IMR-90 (cell line): ENCODE results near the gene CREB5. TPM values are rescaled to one million over a fixed set of nuclear protein-coding genes. Genes with fewer than 3 reads are reported as not detected.

Experiments
- ATAC-seq: fragments of 200-7000 bp; cut with Tn5 transposase; 2 replicates; pipeline ENCODE4 v1.9.1; 2020; ENCODE audit warnings: low read depth, mild to moderate bottlenecking, moderate library complexity
- BruUV-seq: library from RNA; stranded (reverse); fragments of 400-500 nt; replicated peaks from 2 replicates; lab custom pipeline; 2021; lab: Mats Ljungman, UMichigan
- CTCF ChIA-PET: fragments of 300-600 bp; formaldehyde crosslinking; extraction: SDS; loops from one replicate; lab custom pipeline; 2021; ENCODE audit warnings: antibody characterized with exemption; lab: Yijun Ruan, JAX
- POLR2A ChIA-PET: fragments of 300-600 bp; sonication (Branson Sonifier 250); formaldehyde crosslinking; loops from one replicate; lab custom pipeline; 2022; ENCODE audit warnings: antibody characterized with exemption; ENCODE audit not compliant: unreplicated experiment; lab: Charles Lee
- DNase-seq: peaks from one replicate; pipeline ENCODE4 v3.0.0; 2013
- H2AFZ ChIP-seq: replicated peaks from 2 replicates; pipeline ENCODE3; 2013; ENCODE audit warnings: low read length, mild to moderate bottlenecking; ENCODE audit not compliant: poor library complexity
- H2AK5ac ChIP-seq: 2 replicates; pipeline ENCODE4 v1.6.1; 2013; ENCODE audit warnings: low read depth, low read length, inconsistent platforms
- H2AK9ac ChIP-seq: replicated peaks from 2 replicates; pipeline ENCODE3; 2013; ENCODE audit warnings: mild to moderate bottlenecking, low read depth, low read length, moderate library complexity; ENCODE audit not compliant: poor library complexity
- H2BK120ac ChIP-seq: 2 replicates; pipeline ENCODE4 v1.6.1; 2013; ENCODE audit warnings: low read depth, low read length, inconsistent platforms
- H2BK15ac ChIP-seq: 3 replicates; pipeline ENCODE4 v1.6.1; 2013; ENCODE audit warnings: low read depth, low read length, inconsistent platforms
- H2BK20ac ChIP-seq: 2 replicates; pipeline ENCODE4 v1.6.1; 2013; ENCODE audit warnings: low read depth, mild to moderate bottlenecking, inconsistent platforms, low read length, moderate library complexity
- H2BK5ac ChIP-seq: 2 replicates; pipeline ENCODE4 v1.6.1; 2013; ENCODE audit warnings: mild to moderate bottlenecking, low read depth, low read length, inconsistent platforms; ENCODE audit not compliant: poor library complexity, severe bottlenecking
- H3K14ac ChIP-seq: replicated peaks from 2 replicates; pipeline ENCODE4 v1.6.1; 2013; ENCODE audit warnings: low read depth, low read length, inconsistent platforms
- H3K18ac ChIP-seq: 2 replicates; pipeline ENCODE4 v1.6.1; 2013; ENCODE audit warnings: low read depth, low read length, control low read depth
- H3K23ac ChIP-seq: 2 replicates; pipeline ENCODE4 v1.6.1; 2013; ENCODE audit warnings: low read depth, low read length, inconsistent platforms
- H3K27ac ChIP-seq: 2 replicates; pipeline ENCODE4 v1.5.1; 2013; ENCODE audit warnings: mild to moderate bottlenecking, control low read depth, low read length; ENCODE audit not compliant: insufficient read depth
- H3K27me3 ChIP-seq: 2 replicates; pipeline ENCODE4 v1.6.1; 2013; ENCODE audit warnings: low read length; ENCODE audit not compliant: control insufficient read depth, insufficient read depth
- H3K36me3 ChIP-seq: 2 replicates; pipeline ENCODE4 v1.6.1; 2013; ENCODE audit warnings: low read length, mixed read lengths; ENCODE audit not compliant: control insufficient read depth, insufficient read depth
- H3K4ac ChIP-seq: 2 replicates; pipeline ENCODE4 v1.6.1; 2013; ENCODE audit warnings: low read depth, low read length, inconsistent platforms
- H3K4me1 ChIP-seq: 2 replicates; pipeline ENCODE4 v1.6.1; 2013; ENCODE audit warnings: low read length, mixed read lengths; ENCODE audit not compliant: control insufficient read depth, insufficient read depth
- H3K4me2 ChIP-seq: 2 replicates; pipeline ENCODE4 v1.6.1; 2013; ENCODE audit warnings: low read depth, mild to moderate bottlenecking, control low read depth, low read length, moderate library complexity
- H3K4me3 ChIP-seq: 2 replicates; pipeline ENCODE4 v1.5.1; 2013; ENCODE audit warnings: low read depth, mild to moderate bottlenecking, control low read depth, low read length, moderate library complexity; ENCODE audit not compliant: insufficient read depth
- H3K56ac ChIP-seq: 2 replicates; pipeline ENCODE4 v1.6.1; 2013; ENCODE audit warnings: low read length, inconsistent platforms; ENCODE audit not compliant: insufficient read depth; ENCODE audit errors: extremely low read depth
- H3K79me1 ChIP-seq, 2 experiments: 2 replicates each; pipeline ENCODE4 v1.6.1; 2013; ENCODE audit warnings: low read length in 2 of 2, inconsistent platforms in 1 of 2, low read depth in 1 of 2
- H3K9ac ChIP-seq: 2 replicates; pipeline ENCODE4 v1.6.1; 2013; ENCODE audit warnings: low read depth, low read length, control low read depth
- H3K9me1 ChIP-seq: 2 replicates; pipeline ENCODE4 v1.6.1; 2013; ENCODE audit warnings: low read length, inconsistent platforms; ENCODE audit not compliant: insufficient read depth
- H3K9me3 ChIP-seq: 2 replicates; pipeline ENCODE4 v1.6.1; 2013; ENCODE audit warnings: low read length; ENCODE audit not compliant: control insufficient read depth, insufficient read depth
- H4K20me1 ChIP-seq: 2 replicates; pipeline ENCODE4 v1.6.1; 2013; ENCODE audit warnings: low read length, inconsistent platforms; ENCODE audit not compliant: insufficient read depth
- H4K5ac ChIP-seq: 2 replicates; pipeline ENCODE4 v1.6.1; 2013; ENCODE audit warnings: mild to moderate bottlenecking, low read depth, low read length, control low read depth
- H4K8ac ChIP-seq, 2 experiments: 2 replicates each; pipeline ENCODE4 v1.6.1; 2013; ENCODE audit warnings: low read depth in 2 of 2, low read length in 2 of 2, control low read depth in 1 of 2, inconsistent platforms in 1 of 2
- H4K91ac ChIP-seq: 2 replicates; pipeline ENCODE4 v1.6.1; 2013; ENCODE audit warnings: low read depth, low read length, inconsistent platforms; ENCODE audit not compliant: insufficient read depth
- BHLHE40 ChIP-seq: fragments of 150-350 bp; IDR thresholded peaks from 2 replicates; pipeline ENCODE4 v1.6.1; 2016; ENCODE audit warnings: mild to moderate bottlenecking, low read depth, low read length
- MAFK ChIP-seq: IDR thresholded peaks from 2 replicates; pipeline ENCODE4 v1.6.1; 2012; ENCODE audit warnings: low read depth, low read length, improper control_type of control experiment
- MXI1 ChIP-seq: IDR thresholded peaks from 2 replicates; pipeline ENCODE4 v1.6.1; 2012; ENCODE audit warnings: low read depth, mild to moderate bottlenecking, low read length, moderate library complexity, borderline replicate concordance
- RFX5 ChIP-seq: IDR thresholded peaks from 2 replicates; pipeline ENCODE4 v1.8.0; 2012; ENCODE audit warnings: low read depth, mild to moderate bottlenecking, low read length, moderate library complexity
- WGBS, 2 experiments: methylation state at CpG; one replicate each; pipeline versions ENCODE4 v1.1.5 to v1.1.7; 2013; ENCODE audit warnings: missing lambda C conversion rate in 2 of 2; ENCODE audit not compliant: insufficient read length in 1 of 2; ENCODE audit errors: extremely low coverage in 2 of 2; 5-methylcytosine and 5-hydroxymethylcytosine counted together
- dilution Hi-C: fragments of 300-500 bp; cut with HindIII; formaldehyde crosslinking; loops from one replicate; pipeline ENCODE4 v1.14.3; 2018; ENCODE audit warnings: low sequenced_read_pairs; ENCODE audit not compliant: unreplicated experiment
- in situ Hi-C: fragments of 300-500 bp; cut with MboI; formaldehyde crosslinking; loops from 3 replicates; pipeline ENCODE4 v1.14.3; 2019; ENCODE audit warnings: low sequenced_read_pairs, inconsistent platforms, mixed read lengths
- intact Hi-C: fragments of 100-400 bp; cut with micrococcal nuclease; formaldehyde crosslinking; loops from 2 replicates; pipeline ENCODE4 v1.10.0; 2022
- polyA plus RNA-seq, 3 experiments: library from polyadenylated mRNA; depleted of rRNA; stranded (reverse); fragments of >200 nt; gene quantifications; 2 replicates each; pipeline ENCODE4 v1.2.3, GENCODE V29; 2012; ENCODE audit warnings: low replicate concordance in 1 of 3
- total RNA-seq: library from RNA; depleted of rRNA; stranded (reverse); fragments of >200 nt; gene quantifications from 2 replicates; pipeline ENCODE4 v1.2.3, GENCODE V29; 2012
- TF ChIP-seq, protein P1 (sequence below): fragments of 150-350 bp; IDR thresholded peaks from 2 replicates; pipeline ENCODE4 v1.6.1; 2017; ENCODE audit warnings: mild to moderate bottlenecking, antibody characterized with exemption, low read length, low read depth
- TF ChIP-seq, protein P2 (sequence below): conservative IDR thresholded peaks from 2 replicates; pipeline ENCODE4 v1.5.1; 2012; ENCODE audit warnings: mild to moderate bottlenecking, low read depth, low read length, improper control_type of control experiment

Gene CREB5
- total and polyA plus RNA-seq, 2 of the 4 experiments (the other 2 are of a cell fraction) = 7.3 to 13.1 TPM

DNA sequence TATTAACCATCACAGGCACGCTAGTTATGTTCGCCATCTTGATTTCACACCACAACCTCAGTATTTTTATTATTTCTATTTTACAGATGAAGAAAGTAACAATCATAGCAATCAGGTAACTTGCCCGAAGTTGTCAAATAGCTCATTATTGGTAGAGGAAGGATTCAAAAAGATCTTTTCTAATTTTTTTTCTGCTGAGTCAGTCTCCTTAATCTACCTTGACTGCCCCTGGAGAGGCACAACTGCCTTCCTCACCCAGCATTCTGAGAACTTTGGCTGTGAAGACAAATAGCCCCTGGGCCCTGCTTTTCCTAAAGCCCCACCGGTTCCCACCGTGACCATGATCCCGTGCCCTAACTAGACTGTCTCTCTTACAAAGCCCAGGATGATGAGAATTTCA lies 446.6 kb downstream of the CREB5 start:
- intact Hi-C loops (loop anchor here (5.0 to 10.0 kb wide), 2 partner anchors 232 to 1664 kb away; no protein-coding TSS in a partner anchor), in situ Hi-C loops (loop anchor here (10.0 kb wide), 2 partner anchors 464 to 564 kb away; no protein-coding TSS in a partner anchor), dilution Hi-C loops (no loop called here)
- Histone ChIP-seq H3K4me2 (no peak overlapping the region), H4K20me1 (no peaks in the 10 kb centered on the region), H2AK5ac (no peak overlapping the region), H2AFZ (no peak overlapping the region), H3K18ac (no peak overlapping the region), H4K5ac (no peak overlapping the region), H3K23ac (no peak overlapping the region), H3K27me3 (peaks cover 4% of the 10 kb centered on the region), H2BK120ac (no peak overlapping the region), H3K4me1 (peaks cover 9% of the 10 kb centered on the region), H2BK5ac (no peak overlapping the region), H3K4ac (no peak overlapping the region), H3K56ac (no peak overlapping the region), H3K9ac (no peak overlapping the region), H4K91ac (no peak overlapping the region), H3K9me3 (no peaks in the 10 kb centered on the region), H3K27ac (no peak overlapping the region), H3K9me1 (peaks cover 6% of the 10 kb centered on the region; the same call in 1 of the 2 replicates), H2AK9ac (no peak overlapping the region), H3K36me3 (no peaks in the 10 kb centered on the region), H3K14ac (no peak overlapping the region), H2BK20ac (no peak overlapping the region), H4K8ac (no peak overlapping the region), H3K4me3 (no peak overlapping the region), H3K79me1 (no peaks in the 10 kb centered on the region), H2BK15ac (no peak overlapping the region)
- no TSS peak for BruUV-seq
- no CpG with 5 or more reads among the region's 6 CpGs for WGBS, 2 experiments
- POLR2A ChIA-PET = no interaction called here
- CTCF ChIA-PET = no interaction called here
- ATAC-seq (no peak), DNase-seq (no peak)
- TF ChIP-seq, protein P1, sequence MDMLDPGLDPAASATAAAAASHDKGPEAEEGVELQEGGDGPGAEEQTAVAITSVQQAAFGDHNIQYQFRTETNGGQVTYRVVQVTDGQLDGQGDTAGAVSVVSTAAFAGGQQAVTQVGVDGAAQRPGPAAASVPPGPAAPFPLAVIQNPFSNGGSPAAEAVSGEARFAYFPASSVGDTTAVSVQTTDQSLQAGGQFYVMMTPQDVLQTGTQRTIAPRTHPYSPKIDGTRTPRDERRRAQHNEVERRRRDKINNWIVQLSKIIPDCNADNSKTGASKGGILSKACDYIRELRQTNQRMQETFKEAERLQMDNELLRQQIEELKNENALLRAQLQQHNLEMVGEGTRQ = no peak
- no peak for TF ChIP-seq MXI1
- TF ChIP-seq MAFK = peak; percentile 52
- TF ChIP-seq RFX5 = no peak
- TF ChIP-seq, protein P2, sequence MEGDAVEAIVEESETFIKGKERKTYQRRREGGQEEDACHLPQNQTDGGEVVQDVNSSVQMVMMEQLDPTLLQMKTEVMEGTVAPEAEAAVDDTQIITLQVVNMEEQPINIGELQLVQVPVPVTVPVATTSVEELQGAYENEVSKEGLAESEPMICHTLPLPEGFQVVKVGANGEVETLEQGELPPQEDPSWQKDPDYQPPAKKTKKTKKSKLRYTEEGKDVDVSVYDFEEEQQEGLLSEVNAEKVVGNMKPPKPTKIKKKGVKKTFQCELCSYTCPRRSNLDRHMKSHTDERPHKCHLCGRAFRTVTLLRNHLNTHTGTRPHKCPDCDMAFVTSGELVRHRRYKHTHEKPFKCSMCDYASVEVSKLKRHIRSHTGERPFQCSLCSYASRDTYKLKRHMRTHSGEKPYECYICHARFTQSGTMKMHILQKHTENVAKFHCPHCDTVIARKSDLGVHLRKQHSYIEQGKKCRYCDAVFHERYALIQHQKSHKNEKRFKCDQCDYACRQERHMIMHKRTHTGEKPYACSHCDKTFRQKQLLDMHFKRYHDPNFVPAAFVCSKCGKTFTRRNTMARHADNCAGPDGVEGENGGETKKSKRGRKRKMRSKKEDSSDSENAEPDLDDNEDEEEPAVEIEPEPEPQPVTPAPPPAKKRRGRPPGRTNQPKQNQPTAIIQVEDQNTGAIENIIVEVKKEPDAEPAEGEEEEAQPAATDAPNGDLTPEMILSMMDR = no peak
- no peak for TF ChIP-seq BHLHE40
